ENCODE results near the gene PRICKLE2.

PRICKLE2 gene

DNA sequence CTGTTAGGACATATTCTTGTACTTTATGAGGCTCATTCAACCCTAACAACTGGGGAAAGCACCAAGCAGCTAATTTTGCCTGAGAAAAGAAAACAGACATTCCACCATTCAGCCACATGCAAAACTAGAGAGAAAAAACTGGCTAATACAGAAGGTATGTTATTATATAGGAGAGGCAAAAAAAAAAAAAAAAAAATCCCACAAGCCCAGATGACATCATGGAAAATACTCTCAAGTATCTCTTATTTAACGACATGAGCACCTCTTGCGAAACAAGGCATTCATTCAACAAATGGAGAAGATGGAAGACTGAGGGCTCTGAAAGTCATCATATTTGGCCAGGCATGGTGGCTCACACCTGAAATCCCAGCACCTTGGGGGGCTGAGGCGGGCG is 61.5 kb downstream of the PRICKLE2 start:
- POLR2A ChIA-PET: interaction anchor here (1.4 kb wide), 1 partner anchor 24 kb away, joined by 6 read pairs; no protein-coding TSS in a partner anchor
- H3K4me1 ChIP-seq (ENCODE audit: control insufficient read depth, insufficient read depth, low read length): peaks cover 29% of the 10 kb centered on the region
- TF ChIP-seq ZNF433 (tag by site-specific recombination; IDR thresholded peaks at IDR 0.05; ENCODE audit: low read depth) (no peak), ZNF426 (tag by site-specific recombination; IDR thresholded peaks at IDR 0.05) (no peak), ZFP69B (tag by site-specific recombination; IDR thresholded peaks at IDR 0.05) (0 out of 2 replicates have a peak, but pooled peaks have one; percentile 30), ZSCAN30 (tag by site-specific recombination; IDR thresholded peaks at IDR 0.05) (no peak), GFI1B (tag by site-specific recombination; IDR thresholded peaks at IDR 0.05) (no peak), BCL11A (tag by site-specific recombination; IDR thresholded peaks at IDR 0.05; ENCODE audit: low read depth) (0 out of 2 replicates have a peak, but pooled peaks have one; percentile 48), ZNF121 (tag by site-specific recombination; IDR thresholded peaks at IDR 0.05) (no peak), FEZF1 (tag by site-specific recombination; IDR thresholded peaks at IDR 0.05) (0 out of 2 replicates have a peak, but pooled peaks have one; percentile 22), KLF7 (tag by site-specific recombination; IDR thresholded peaks at IDR 0.05; ENCODE audit: borderline replicate concordance) (no peak), MYNN (tag by site-specific recombination; IDR thresholded peaks at IDR 0.05; ENCODE audit: borderline replicate concordance) (no peak), ZNF473 (tag by site-specific recombination; IDR thresholded peaks at IDR 0.05) (no peak), HOXD13 (CRISPR knock-in tag; IDR thresholded peaks at IDR 0.05; ENCODE audit: borderline replicate concordance) (no peak), KLF8 (tag by site-specific recombination; IDR thresholded peaks at IDR 0.05) (peak; percentile 56; the same call in 1 of the 2 replicates), ZXDB (tag by site-specific recombination; IDR thresholded peaks at IDR 0.05) (peak; percentile 54), ZNF274 (IDR thresholded peaks at IDR 0.05; ENCODE audit: low read length) (no peak), ZNF274 (tag by site-specific recombination; IDR thresholded peaks at IDR 0.05; ENCODE audit: borderline replicate concordance) (no peak), ZNF324 (tag by site-specific recombination; IDR thresholded peaks at IDR 0.05) (peak; percentile 79), ZNF76 (tag by site-specific recombination; IDR thresholded peaks at IDR 0.05; ENCODE audit: borderline replicate concordance, low read depth) (0 out of 2 replicates have a peak, but pooled peaks have one; percentile 31), ZNF202 (tag by site-specific recombination; IDR thresholded peaks at IDR 0.05; ENCODE audit: borderline replicate concordance) (no peak), ZNF248 (tag by site-specific recombination; IDR thresholded peaks at IDR 0.05) (no peak), ZNF555 (tag by site-specific recombination; conservative IDR thresholded peaks at IDR 0.05) (no peak), ZNF549 (tag by site-specific recombination; IDR thresholded peaks at IDR 0.05) (no peak), ZBTB7A (tag by site-specific recombination; IDR thresholded peaks at IDR 0.05; ENCODE audit: low read depth) (no peak), ZNF341 (tag by site-specific recombination; IDR thresholded peaks at IDR 0.05; ENCODE audit: low read depth) (no peak), ZNF266 (tag by site-specific recombination; IDR thresholded peaks at IDR 0.05; ENCODE audit: low read depth) (no peak), ZNF664 (tag by site-specific recombination; IDR thresholded peaks at IDR 0.05) (no peak)
- TF ChIP-seq, protein P1, sequence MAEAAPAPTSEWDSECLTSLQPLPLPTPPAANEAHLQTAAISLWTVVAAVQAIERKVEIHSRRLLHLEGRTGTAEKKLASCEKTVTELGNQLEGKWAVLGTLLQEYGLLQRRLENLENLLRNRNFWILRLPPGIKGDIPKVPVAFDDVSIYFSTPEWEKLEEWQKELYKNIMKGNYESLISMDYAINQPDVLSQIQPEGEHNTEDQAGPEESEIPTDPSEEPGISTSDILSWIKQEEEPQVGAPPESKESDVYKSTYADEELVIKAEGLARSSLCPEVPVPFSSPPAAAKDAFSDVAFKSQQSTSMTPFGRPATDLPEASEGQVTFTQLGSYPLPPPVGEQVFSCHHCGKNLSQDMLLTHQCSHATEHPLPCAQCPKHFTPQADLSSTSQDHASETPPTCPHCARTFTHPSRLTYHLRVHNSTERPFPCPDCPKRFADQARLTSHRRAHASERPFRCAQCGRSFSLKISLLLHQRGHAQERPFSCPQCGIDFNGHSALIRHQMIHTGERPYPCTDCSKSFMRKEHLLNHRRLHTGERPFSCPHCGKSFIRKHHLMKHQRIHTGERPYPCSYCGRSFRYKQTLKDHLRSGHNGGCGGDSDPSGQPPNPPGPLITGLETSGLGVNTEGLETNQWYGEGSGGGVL (tag by site-specific recombination; IDR thresholded peaks at IDR 0.05): peak; percentile 38; the same call in 1 of the 2 replicates
- TF ChIP-seq, protein P2, sequence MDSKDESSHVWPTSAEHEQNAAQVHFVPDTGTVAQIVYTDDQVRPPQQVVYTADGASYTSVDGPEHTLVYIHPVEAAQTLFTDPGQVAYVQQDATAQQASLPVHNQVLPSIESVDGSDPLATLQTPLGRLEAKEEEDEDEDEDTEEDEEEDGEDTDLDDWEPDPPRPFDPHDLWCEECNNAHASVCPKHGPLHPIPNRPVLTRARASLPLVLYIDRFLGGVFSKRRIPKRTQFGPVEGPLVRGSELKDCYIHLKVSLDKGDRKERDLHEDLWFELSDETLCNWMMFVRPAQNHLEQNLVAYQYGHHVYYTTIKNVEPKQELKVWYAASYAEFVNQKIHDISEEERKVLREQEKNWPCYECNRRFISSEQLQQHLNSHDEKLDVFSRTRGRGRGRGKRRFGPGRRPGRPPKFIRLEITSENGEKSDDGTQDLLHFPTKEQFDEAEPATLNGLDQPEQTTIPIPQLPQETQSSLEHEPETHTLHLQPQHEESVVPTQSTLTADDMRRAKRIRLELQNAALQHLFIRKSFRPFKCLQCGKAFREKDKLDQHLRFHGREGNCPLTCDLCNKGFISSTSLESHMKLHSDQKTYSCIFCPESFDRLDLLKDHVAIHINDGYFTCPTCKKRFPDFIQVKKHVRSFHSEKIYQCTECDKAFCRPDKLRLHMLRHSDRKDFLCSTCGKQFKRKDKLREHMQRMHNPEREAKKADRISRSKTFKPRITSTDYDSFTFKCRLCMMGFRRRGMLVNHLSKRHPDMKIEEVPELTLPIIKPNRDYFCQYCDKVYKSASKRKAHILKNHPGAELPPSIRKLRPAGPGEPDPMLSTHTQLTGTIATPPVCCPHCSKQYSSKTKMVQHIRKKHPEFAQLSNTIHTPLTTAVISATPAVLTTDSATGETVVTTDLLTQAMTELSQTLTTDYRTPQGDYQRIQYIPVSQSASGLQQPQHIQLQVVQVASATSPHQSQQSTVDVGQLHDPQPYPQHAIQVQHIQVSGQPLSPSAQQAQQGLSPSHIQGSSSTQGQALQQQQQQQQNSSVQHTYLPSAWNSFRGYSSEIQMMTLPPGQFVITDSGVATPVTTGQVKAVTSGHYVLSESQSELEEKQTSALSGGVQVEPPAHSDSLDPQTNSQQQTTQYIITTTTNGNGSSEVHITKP (tag by site-specific recombination; IDR thresholded peaks at IDR 0.05): 0 out of 2 replicates have a peak, but pooled peaks have one; percentile 15
- TF ChIP-seq, protein P3, sequence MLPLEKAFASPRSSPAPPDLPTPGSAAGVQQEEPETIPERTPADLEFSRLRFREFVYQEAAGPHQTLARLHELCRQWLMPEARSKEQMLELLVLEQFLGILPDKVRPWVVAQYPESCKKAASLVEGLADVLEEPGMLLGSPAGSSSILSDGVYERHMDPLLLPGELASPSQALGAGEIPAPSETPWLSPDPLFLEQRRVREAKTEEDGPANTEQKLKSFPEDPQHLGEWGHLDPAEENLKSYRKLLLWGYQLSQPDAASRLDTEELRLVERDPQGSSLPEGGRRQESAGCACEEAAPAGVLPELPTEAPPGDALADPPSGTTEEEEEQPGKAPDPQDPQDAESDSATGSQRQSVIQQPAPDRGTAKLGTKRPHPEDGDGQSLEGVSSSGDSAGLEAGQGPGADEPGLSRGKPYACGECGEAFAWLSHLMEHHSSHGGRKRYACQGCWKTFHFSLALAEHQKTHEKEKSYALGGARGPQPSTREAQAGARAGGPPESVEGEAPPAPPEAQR (tag by site-specific recombination; IDR thresholded peaks at IDR 0.05): no peak
- TF ChIP-seq, protein P4, sequence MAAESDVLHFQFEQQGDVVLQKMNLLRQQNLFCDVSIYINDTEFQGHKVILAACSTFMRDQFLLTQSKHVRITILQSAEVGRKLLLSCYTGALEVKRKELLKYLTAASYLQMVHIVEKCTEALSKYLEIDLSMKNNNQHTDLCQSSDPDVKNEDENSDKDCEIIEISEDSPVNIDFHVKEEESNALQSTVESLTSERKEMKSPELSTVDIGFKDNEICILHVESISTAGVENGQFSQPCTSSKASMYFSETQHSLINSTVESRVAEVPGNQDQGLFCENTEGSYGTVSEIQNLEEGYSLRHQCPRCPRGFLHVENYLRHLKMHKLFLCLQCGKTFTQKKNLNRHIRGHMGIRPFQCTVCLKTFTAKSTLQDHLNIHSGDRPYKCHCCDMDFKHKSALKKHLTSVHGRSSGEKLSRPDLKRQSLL (tag by site-specific recombination; IDR thresholded peaks at IDR 0.05): no peak

More for the DNA sequence above, 61.5 kb downstream of the PRICKLE2 start:
- Histone ChIP-seq H3K36me3 (ENCODE audit: control insufficient read depth in 2 of 2, insufficient read depth in 1 of 2, low read length in 2 of 2) (peaks cover 0 to 7% of the 10 kb centered on the region in 2 experiments; a peak in 1 of 3 replicates), H3K27ac (ENCODE audit: extremely low read depth, low read depth, low read length) (no peak overlapping the region; the same call in 1 of the 2 replicates), H3K9me3 (ENCODE audit: control insufficient read depth, insufficient read depth, low read depth, low read length) (no peaks in the 10 kb centered on the region), H3K4me3 (ENCODE audit: low read depth, low read length) (no peak overlapping the region)
- CTCF ChIA-PET: interaction anchor here (1.3 kb wide), 3 partner anchors 134 to 321 kb away, joined by 3 to 5 read pairs (median 4); no protein-coding TSS in a partner anchor

All from HEK293 (cell line).